ENCODE measurements around the gene ZNF783.

- TF ChIP-seq POLR2A (IDR thresholded peaks at IDR 0.05; ENCODE audit: low read depth, low read length) = no peak
- TF ChIP-seq POLR2AphosphoS5 (IDR thresholded peaks at IDR 0.05; ENCODE audit: low read depth, low read length) = no peak
- TF ChIP-seq TAF1 (IDR thresholded peaks at IDR 0.05; ENCODE audit: borderline replicate concordance, low read depth, low read length) = no peak
Observed at GRCh38 chr7:149252378-149252777, 9.6 kb upstream of the ZNF783 start.

Data from GM12892 (cell line).